ENCODE measurements around the gene CTPS2. TPM values are rescaled to one million over a fixed set of nuclear protein-coding genes. Genes with fewer than 3 reads are reported as not detected.
A peak's percentile ranks its signal among the peaks of the same experiment; 100 is the strongest.

The CTPS2 gene
- total RNA-seq, 1 experiment from 2014 or later = 20.7 TPM

GRCh38 chrX:16725072-16725471, 12.6 kb upstream of the CTPS2 start:
- H3K9me3 ChIP-seq = no peaks in the 10 kb centered on the region
- peaks cover 19% of the 10 kb centered on the region for H3K4me1 Mint-ChIP-seq (ENCODE audit: low read depth, unreplicated experiment)
- POLR2A ChIA-PET = no interaction called here
- no peak overlapping the region for H3K27ac Mint-ChIP-seq (ENCODE audit: unreplicated experiment)
- no peak overlapping the region for H3K4me3 Mint-ChIP-seq (ENCODE audit: unreplicated experiment)
- CTCF ChIA-PET = no interaction called here
- BruUV-seq (replicated peaks) = no TSS peak
- no peak for TF ChIP-seq CTCF (IDR thresholded peaks at IDR 0.05; ENCODE audit: insufficient read depth in 1 of 2, low read depth in 1 of 2, low read length in 1 of 2, severe bottlenecking in 1 of 2, unreplicated experiment in 1 of 2)
- peaks cover 1% of the 10 kb centered on the region; the same call in 1 of the 2 replicates for H3K36me3 ChIP-seq (ENCODE audit: control insufficient read depth, insufficient read depth, low read length)
- peaks cover 11% of the 10 kb centered on the region for H3K36me3 Mint-ChIP-seq (ENCODE audit: insufficient read depth, unreplicated experiment)
- no peak for DNase-seq
- H3K4me1 ChIP-seq = peaks cover 14% of the 10 kb centered on the region
- H3K9me3 Mint-ChIP-seq (ENCODE audit: unreplicated experiment) = no peaks in the 10 kb centered on the region
- no peaks in the 10 kb centered on the region for H3K27me3 ChIP-seq (replicated peaks; ENCODE audit: control insufficient read depth, insufficient read depth, low read length)
- intact Hi-C loops (cut with micrococcal nuclease; ENCODE audit: unreplicated experiment) = no loop called here
- H3K4me3 ChIP-seq (ENCODE audit: low read depth, low read length) = no peak overlapping the region
- no peaks in the 10 kb centered on the region for H3K27me3 Mint-ChIP-seq (ENCODE audit: insufficient read depth, unreplicated experiment)

- Mint-ChIP-seq H3K4me3 (ENCODE audit: unreplicated experiment) (no peak overlapping the region), H3K27me3 (ENCODE audit: insufficient read depth, unreplicated experiment) (no peaks in the 10 kb centered on the region), H3K27ac (ENCODE audit: unreplicated experiment) (no peak overlapping the region), H3K4me1 (ENCODE audit: low read depth, unreplicated experiment) (peaks cover 19% of the 10 kb centered on the region), H3K9me3 (ENCODE audit: unreplicated experiment) (no peaks in the 10 kb centered on the region), H3K36me3 (ENCODE audit: insufficient read depth, unreplicated experiment) (peaks cover 15% of the 10 kb centered on the region)
- no peaks in the 10 kb centered on the region for H3K9me3 ChIP-seq
- no peaks in the 10 kb centered on the region for H3K27me3 ChIP-seq (replicated peaks; ENCODE audit: control insufficient read depth, insufficient read depth, low read length)
- intact Hi-C loops (cut with micrococcal nuclease; ENCODE audit: unreplicated experiment) = no loop called here
- BruUV-seq (replicated peaks) = no TSS peak
- ChIA-PET POLR2A (interaction anchor here (1.0 kb wide), 1 partner anchor 10 kb away, joined by 3 read pairs; the partner anchor contains the start of gene CTPS2), CTCF (no interaction called here)
- peaks cover 14% of the 10 kb centered on the region for H3K4me1 ChIP-seq
- DNase-seq = no peak
- H3K4me3 ChIP-seq (ENCODE audit: low read depth, low read length) = no peak overlapping the region
- peaks cover 1% of the 10 kb centered on the region; the same call in 1 of the 2 replicates for H3K36me3 ChIP-seq (ENCODE audit: control insufficient read depth, insufficient read depth, low read length)
- no peak for TF ChIP-seq CTCF (IDR thresholded peaks at IDR 0.05; ENCODE audit: insufficient read depth in 1 of 2, low read depth in 1 of 2, low read length in 1 of 2, severe bottlenecking in 1 of 2, unreplicated experiment in 1 of 2)
Observed at GRCh38 chrX:16722481-16722880, 10.0 kb upstream of the CTPS2 start.

GRCh38 chrX:16719334-16720084, 7.0 kb upstream of the CTPS2 start, which contains the start of gene SYAP1:
SYAP1 (plus strand) TSS chrX:16719612; CDS start chrX:16719725, 113 bp downstream.
- Mint-ChIP-seq H3K9me3 (ENCODE audit: unreplicated experiment) (no peaks in the 10 kb centered on the region), H3K4me3 (ENCODE audit: unreplicated experiment) (peak within 1 kb of the TSS; percentile 85), H3K36me3 (ENCODE audit: insufficient read depth, unreplicated experiment) (peaks cover 15% of the 10 kb centered on the region), H3K27ac (ENCODE audit: unreplicated experiment) (peak within 1 kb of the TSS; percentile 97), H3K27me3 (ENCODE audit: insufficient read depth, unreplicated experiment) (no peaks in the 10 kb centered on the region), H3K4me1 (ENCODE audit: low read depth, unreplicated experiment) (peaks cover 12% of the 10 kb centered on the region)
- Histone ChIP-seq H3K36me3 (ENCODE audit: control insufficient read depth, insufficient read depth, low read length) (peaks cover under 1% of the 10 kb centered on the region; the same call in 1 of the 2 replicates), H3K4me3 (ENCODE audit: low read depth, low read length) (peak within 1 kb of the TSS; percentile 65), H3K4me1 (peaks cover under 1% of the 10 kb centered on the region; the same call in 1 of the 2 replicates), H3K9me3 (no peaks in the 10 kb centered on the region), H3K27me3 (replicated peaks; ENCODE audit: control insufficient read depth, insufficient read depth, low read length) (no peaks in the 10 kb centered on the region)
- CTCF ChIA-PET = interaction anchor here (0.7 kb wide), 1 partner anchor 24 kb away, joined by 3 read pairs; no protein-coding TSS in a partner anchor
- POLR2A ChIA-PET = interaction anchor here (0.6 to 2.1 kb wide), 6 partner anchors 14 to 930 kb away, joined by 3 to 32 read pairs (median 3); no protein-coding TSS in a partner anchor
- DNase-seq = peak; percentile 94
- intact Hi-C loops (cut with micrococcal nuclease; ENCODE audit: unreplicated experiment) = loop anchor here (10.0 kb wide), 1 partner anchor 865 kb away; the partner anchor contains the start of gene AP1S2
- no TSS peak for BruUV-seq (replicated peaks)
- TF ChIP-seq CTCF (IDR thresholded peaks at IDR 0.05; ENCODE audit: insufficient read depth in 1 of 2, low read depth in 1 of 2, low read length in 1 of 2, severe bottlenecking in 1 of 2, unreplicated experiment in 1 of 2) = no peak
